ENCODE results near the gene ITPK1. TPM values are rescaled to one million over a fixed set of nuclear protein-coding genes. Genes with fewer than 3 reads are reported as not detected.
"Not testable (repeated sequence)": the region's sequence is repeated elsewhere in the genome, so short reads cannot be mapped to it uniquely, and the experiment has no call there.

ITPK1 gene
- total RNA-seq, 2 donors from 2014 or later: 29.4 to 36.1 TPM

- no peak for ATAC-seq
- H3K27ac Mint-ChIP-seq: no peak overlapping the region
- no peaks in the 10 kb centered on the region for H3K36me3 Mint-ChIP-seq (ENCODE audit: low read depth)
- H3K27me3 Mint-ChIP-seq: no peaks in the 10 kb centered on the region
- peak overlapping the region; percentile 77 for H3K4me3 Mint-ChIP-seq
- H3K4me1 Mint-ChIP-seq: peaks cover 25% of the 10 kb centered on the region
- H3K9me3 ChIP-seq (ENCODE audit: control insufficient read depth, low read length, poor library complexity, severe bottlenecking): no peaks in the 10 kb centered on the region
- DNase-seq: no peak
These were observed 1.0 kb upstream of the ITPK1 start for GRCh38 chr14:93116676-93117200.

- DNase-seq (peak; percentile 74 to 86 (median 82)), ATAC-seq (peak; percentile 83)
- H3K9me3 ChIP-seq (ENCODE audit: control insufficient read depth, low read length, poor library complexity, severe bottlenecking): no peaks in the 10 kb centered on the region
- no peak overlapping the region for H3K27ac Mint-ChIP-seq
- H3K4me1 Mint-ChIP-seq: peaks cover 25% of the 10 kb centered on the region
- no peaks in the 10 kb centered on the region for H3K27me3 Mint-ChIP-seq
- peak overlapping the region; percentile 88 for H3K4me3 Mint-ChIP-seq
- no peaks in the 10 kb centered on the region for H3K36me3 Mint-ChIP-seq (ENCODE audit: low read depth)
These were observed 480 bp downstream of the ITPK1 start for GRCh38 chr14:93115069-93115820.

GRCh38 chr14:93114713-93115068 lies 1.0 kb downstream of the ITPK1 start:
- Mint-ChIP-seq H3K36me3 (ENCODE audit: low read depth) (no peaks in the 10 kb centered on the region), H3K4me3 (peak overlapping the region; percentile 88), H3K4me1 (peaks cover 25% of the 10 kb centered on the region), H3K27me3 (no peaks in the 10 kb centered on the region), H3K27ac (peak overlapping the region; percentile 81)
- peak in 1 of 3 donors; percentile 14 for DNase-seq
- H3K9me3 ChIP-seq (ENCODE audit: control insufficient read depth, low read length, poor library complexity, severe bottlenecking): no peaks in the 10 kb centered on the region
- ATAC-seq: no peak

GRCh38 chr14:93114068-93114710 lies 1.5 kb downstream of the ITPK1 start:
- Mint-ChIP-seq H3K4me3 (peak overlapping the region; percentile 88), H3K27ac (peak overlapping the region; percentile 81), H3K4me1 (peaks cover 25% of the 10 kb centered on the region), H3K27me3 (no peaks in the 10 kb centered on the region), H3K36me3 (ENCODE audit: low read depth) (no peaks in the 10 kb centered on the region)
- DNase-seq: no peak
- H3K9me3 ChIP-seq (ENCODE audit: control insufficient read depth, low read length, poor library complexity, severe bottlenecking): no peaks in the 10 kb centered on the region
- ATAC-seq: no peak

DNA sequence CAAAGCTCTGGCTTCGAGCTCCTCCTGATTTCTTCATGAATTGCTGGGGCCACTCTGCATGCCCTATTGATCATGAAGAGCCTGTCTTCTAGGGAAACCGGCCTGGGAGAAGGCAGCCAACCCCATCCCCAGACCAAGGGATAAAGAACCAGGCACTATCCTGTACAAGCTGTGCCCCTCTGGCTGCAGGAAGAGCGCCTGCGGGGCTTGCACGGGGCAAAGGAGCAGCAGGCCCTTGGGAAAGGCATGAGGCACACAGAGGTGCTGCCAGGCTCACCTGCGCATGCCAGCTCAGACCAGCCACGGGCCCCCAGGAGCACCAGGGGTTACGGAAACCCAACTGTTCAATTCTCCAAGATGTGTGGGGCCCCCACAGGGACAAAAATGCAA lies 2.1 kb downstream of the ITPK1 start:
- Mint-ChIP-seq H3K36me3 (ENCODE audit: low read depth) (no peaks in the 10 kb centered on the region), H3K4me3 (peak overlapping the region; percentile 88), H3K4me1 (peaks cover 25% of the 10 kb centered on the region), H3K27me3 (no peaks in the 10 kb centered on the region), H3K27ac (peak overlapping the region; percentile 81)
- no peaks in the 10 kb centered on the region for H3K9me3 ChIP-seq (ENCODE audit: control insufficient read depth, low read length, poor library complexity, severe bottlenecking)
- DNase-seq (no peak), ATAC-seq (no peak)

DNA sequence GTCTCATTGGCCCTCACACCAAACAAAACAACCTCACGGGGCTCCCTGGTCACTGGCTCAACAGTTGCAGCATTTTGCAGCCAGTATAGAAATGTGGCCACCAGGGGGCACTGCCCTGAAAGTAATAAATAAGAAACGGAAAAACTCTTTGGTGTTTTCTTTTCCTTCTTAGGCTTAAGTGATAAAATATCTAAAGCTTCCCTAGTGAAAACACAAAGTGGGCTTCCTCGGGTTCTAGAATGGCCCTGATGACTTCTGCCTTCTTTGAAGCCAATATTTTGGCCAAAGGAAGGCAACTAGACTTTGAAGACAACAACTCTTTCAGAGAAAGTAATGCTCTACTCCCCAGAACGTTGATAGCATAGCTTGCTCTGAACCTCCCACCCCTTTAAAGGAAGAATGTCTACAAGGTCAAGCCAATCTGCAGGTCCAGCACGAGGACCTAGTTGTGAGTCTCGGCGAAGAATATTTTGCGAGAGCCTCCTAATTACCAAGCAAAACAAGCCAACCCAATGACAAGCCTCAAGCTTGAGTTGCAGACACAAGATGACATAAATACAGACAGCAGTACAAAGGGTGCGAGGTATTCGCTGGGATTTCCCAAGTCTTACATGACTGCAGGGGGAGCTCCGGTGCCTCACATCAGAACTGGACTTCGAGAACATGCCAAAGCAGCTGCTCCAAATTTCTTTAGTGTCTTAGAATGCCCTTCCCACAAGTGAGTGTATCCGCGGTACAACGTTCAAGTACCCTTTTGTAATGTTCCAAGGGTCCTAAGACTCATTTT lies 2.6 kb downstream of the ITPK1 start:
- peaks cover 21% of the 10 kb centered on the region for H3K4me1 Mint-ChIP-seq
- peak overlapping the region; percentile 81 for H3K27ac Mint-ChIP-seq
- H3K27me3 Mint-ChIP-seq: no peaks in the 10 kb centered on the region
- peak overlapping the region; percentile 88 for H3K4me3 Mint-ChIP-seq
- no peaks in the 10 kb centered on the region for H3K36me3 Mint-ChIP-seq (ENCODE audit: low read depth)
- no peaks in the 10 kb centered on the region for H3K9me3 ChIP-seq (ENCODE audit: control insufficient read depth, low read length, poor library complexity, severe bottlenecking)
- peak; percentile 57 to 65 (median 62) for DNase-seq
- ATAC-seq: peak; percentile 50

DNA sequence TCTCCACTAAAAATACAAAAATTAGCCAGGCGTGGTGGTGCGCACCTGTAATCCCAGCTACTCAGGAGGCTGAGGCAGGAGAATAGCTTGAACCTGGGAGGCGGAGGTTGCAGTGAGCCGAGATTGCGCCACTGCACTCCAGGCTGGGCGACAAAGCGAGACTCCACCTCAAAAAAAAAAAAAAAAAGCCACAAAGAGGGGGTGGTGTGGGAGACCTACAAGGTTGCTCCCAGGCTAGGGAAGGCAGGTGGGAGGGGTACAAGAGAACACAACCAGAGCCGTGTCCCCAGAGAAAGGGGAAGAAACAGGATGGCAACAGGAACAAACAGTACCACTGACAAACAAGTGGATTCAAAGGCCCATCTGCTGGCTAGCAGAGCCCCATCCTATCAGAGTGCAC lies 4.2 kb downstream of the ITPK1 start:
- not testable (repeated sequence) for H3K36me3 Mint-ChIP-seq (ENCODE audit: low read depth); ATAC-seq; H3K4me3 Mint-ChIP-seq; H3K27ac Mint-ChIP-seq; H3K9me3 ChIP-seq (ENCODE audit: control insufficient read depth, low read length, poor library complexity, severe bottlenecking); DNase-seq; H3K27me3 Mint-ChIP-seq
- peaks cover 24% of the 10 kb centered on the region for H3K4me1 Mint-ChIP-seq

GRCh38 chr14:93110856-93111419 lies 4.8 kb downstream of the ITPK1 start:
- Mint-ChIP-seq H3K27ac (no peak overlapping the region), H3K36me3 (ENCODE audit: low read depth) (no peaks in the 10 kb centered on the region), H3K27me3 (no peaks in the 10 kb centered on the region), H3K4me1 (peaks cover 21% of the 10 kb centered on the region), H3K4me3 (no peak overlapping the region)
- ATAC-seq: no peak
- H3K9me3 ChIP-seq (ENCODE audit: control insufficient read depth, low read length, poor library complexity, severe bottlenecking): no peaks in the 10 kb centered on the region
- no peak for DNase-seq

- no peak for DNase-seq
- no peak overlapping the region for H3K4me3 Mint-ChIP-seq
- H3K27ac Mint-ChIP-seq: no peak overlapping the region
These were observed 5.9 kb downstream of the ITPK1 start for GRCh38 chr14:93109572-93110481.

GRCh38 chr14:93108105-93108504 lies 7.6 kb downstream of the ITPK1 start:
- Mint-ChIP-seq H3K36me3 (ENCODE audit: low read depth) (no peaks in the 10 kb centered on the region), H3K4me1 (peaks cover 27% of the 10 kb centered on the region), H3K27me3 (no peaks in the 10 kb centered on the region), H3K27ac (no peak overlapping the region), H3K4me3 (no peak overlapping the region)
- DNase-seq (no peak), ATAC-seq (no peak)
- H3K9me3 ChIP-seq (ENCODE audit: control insufficient read depth, low read length, poor library complexity, severe bottlenecking): no peaks in the 10 kb centered on the region

More at GRCh38 chr14:93109572-93110481, 5.9 kb downstream of the ITPK1 start:
- no peaks in the 10 kb centered on the region for H3K36me3 Mint-ChIP-seq (ENCODE audit: low read depth)
- H3K4me1 Mint-ChIP-seq: peaks cover 23% of the 10 kb centered on the region
- no peaks in the 10 kb centered on the region for H3K9me3 ChIP-seq (ENCODE audit: control insufficient read depth, low read length, poor library complexity, severe bottlenecking)
- no peak for ATAC-seq
- H3K27me3 Mint-ChIP-seq: no peaks in the 10 kb centered on the region

GRCh38 chr14:93107453-93107852 lies 8.3 kb downstream of the ITPK1 start:
- Mint-ChIP-seq H3K4me3 (no peak overlapping the region), H3K27me3 (no peaks in the 10 kb centered on the region), H3K4me1 (peaks cover 23% of the 10 kb centered on the region), H3K27ac (no peak overlapping the region), H3K36me3 (ENCODE audit: low read depth) (no peaks in the 10 kb centered on the region)
- no peak for ATAC-seq
- H3K9me3 ChIP-seq (ENCODE audit: control insufficient read depth, low read length, poor library complexity, severe bottlenecking): no peaks in the 10 kb centered on the region
- no peak for DNase-seq

DNA sequence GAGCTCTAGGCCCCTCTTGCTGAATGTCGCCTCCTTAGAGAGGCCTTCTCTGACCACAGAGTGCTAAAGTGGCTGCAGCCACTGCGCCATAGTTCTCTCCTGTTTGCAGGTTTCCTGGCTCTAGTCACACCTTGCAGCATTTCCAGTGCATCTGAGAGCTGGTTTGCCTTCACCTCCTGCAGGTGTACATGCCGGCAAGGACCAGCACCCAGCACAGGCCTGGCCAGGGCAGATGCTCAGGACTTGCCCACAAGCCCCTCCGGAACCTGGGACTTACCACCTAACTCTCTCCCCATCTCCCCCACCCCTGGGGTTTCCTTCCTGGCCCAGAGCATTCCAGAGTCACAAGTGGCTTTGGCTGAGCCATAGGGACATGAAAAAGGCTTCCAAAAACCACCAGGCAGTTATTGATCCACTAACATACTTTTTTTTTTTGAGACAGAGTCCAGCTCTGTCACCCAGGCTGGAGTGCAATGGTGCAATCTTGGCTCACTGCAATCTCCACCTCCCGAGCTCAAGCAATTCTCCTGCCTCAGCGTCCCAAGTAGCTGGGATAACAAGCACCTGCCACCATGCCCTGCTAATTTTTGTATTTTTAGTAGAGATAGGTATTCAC lies 9.1 kb downstream of the ITPK1 start:
- Mint-ChIP-seq H3K27me3 (no peaks in the 10 kb centered on the region), H3K4me3 (no peak overlapping the region), H3K4me1 (peaks cover 26% of the 10 kb centered on the region), H3K27ac (no peak overlapping the region), H3K36me3 (ENCODE audit: low read depth) (no peaks in the 10 kb centered on the region)
- no peak for DNase-seq
- no peaks in the 10 kb centered on the region for H3K9me3 ChIP-seq (ENCODE audit: control insufficient read depth, low read length, poor library complexity, severe bottlenecking)
- no peak for ATAC-seq
